Measurements from ENCODE around the gene STAT4.

The STAT4 gene, protein sequence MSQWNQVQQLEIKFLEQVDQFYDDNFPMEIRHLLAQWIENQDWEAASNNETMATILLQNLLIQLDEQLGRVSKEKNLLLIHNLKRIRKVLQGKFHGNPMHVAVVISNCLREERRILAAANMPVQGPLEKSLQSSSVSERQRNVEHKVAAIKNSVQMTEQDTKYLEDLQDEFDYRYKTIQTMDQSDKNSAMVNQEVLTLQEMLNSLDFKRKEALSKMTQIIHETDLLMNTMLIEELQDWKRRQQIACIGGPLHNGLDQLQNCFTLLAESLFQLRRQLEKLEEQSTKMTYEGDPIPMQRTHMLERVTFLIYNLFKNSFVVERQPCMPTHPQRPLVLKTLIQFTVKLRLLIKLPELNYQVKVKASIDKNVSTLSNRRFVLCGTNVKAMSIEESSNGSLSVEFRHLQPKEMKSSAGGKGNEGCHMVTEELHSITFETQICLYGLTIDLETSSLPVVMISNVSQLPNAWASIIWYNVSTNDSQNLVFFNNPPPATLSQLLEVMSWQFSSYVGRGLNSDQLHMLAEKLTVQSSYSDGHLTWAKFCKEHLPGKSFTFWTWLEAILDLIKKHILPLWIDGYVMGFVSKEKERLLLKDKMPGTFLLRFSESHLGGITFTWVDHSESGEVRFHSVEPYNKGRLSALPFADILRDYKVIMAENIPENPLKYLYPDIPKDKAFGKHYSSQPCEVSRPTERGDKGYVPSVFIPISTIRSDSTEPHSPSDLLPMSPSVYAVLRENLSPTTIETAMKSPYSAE

DNA sequence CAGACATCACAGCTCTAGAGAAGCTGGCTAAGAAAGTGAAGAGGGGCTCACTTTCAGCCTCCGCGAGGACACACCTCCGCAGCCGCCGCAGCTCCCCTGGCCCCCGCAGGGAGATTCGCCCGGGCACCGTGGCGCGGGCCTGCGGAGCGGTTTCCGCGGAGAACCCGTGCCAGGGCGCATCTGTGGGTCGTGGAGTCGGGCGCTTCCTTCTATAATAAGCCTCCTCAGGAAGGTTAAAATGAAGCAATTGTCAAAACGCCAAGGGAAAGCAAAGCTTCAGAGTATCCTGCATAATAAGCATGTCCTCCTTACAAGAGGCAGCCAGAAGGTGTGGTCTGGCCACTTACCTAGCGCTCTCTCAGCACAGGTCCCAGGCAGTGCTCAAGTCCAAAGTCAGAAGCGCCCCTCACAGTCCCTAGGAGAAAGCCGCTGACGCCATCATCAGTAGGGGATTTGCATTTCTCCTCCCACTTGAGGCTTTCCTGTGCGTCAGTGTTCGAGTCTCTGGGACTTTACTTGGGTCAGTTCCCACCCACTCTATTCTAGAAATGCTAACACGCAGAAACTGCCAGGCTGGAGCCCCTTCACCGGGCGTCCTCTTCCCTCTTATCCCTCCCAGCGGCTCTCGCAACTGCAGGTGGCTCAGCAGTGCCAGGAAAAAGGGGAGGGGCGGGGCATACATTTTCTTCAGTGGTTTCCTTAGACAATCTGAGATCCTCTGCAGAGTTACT, at the start of gene STAT4:
Gene STAT4, minus strand, starts transcription at position 395 of the 731 bp plus-strand sequence. CDS start 2,791 bp downstream, outside the sequence.
- peak; percentile 85 for DNase-seq
- Mint-ChIP-seq H3K4me3 (peak within 1 kb of the TSS; percentile 92), H3K27me3 (no peaks in the 10 kb centered on the region), H3K27ac (peak within 1 kb of the TSS; percentile 80), H3K9me3 (no peaks in the 10 kb centered on the region), H3K4me1 (peaks cover 80% of the 10 kb centered on the region), H3K36me3 (ENCODE audit: low read depth) (peaks cover 24% of the 10 kb centered on the region)
- peak; percentile 92 for ATAC-seq

DNA sequence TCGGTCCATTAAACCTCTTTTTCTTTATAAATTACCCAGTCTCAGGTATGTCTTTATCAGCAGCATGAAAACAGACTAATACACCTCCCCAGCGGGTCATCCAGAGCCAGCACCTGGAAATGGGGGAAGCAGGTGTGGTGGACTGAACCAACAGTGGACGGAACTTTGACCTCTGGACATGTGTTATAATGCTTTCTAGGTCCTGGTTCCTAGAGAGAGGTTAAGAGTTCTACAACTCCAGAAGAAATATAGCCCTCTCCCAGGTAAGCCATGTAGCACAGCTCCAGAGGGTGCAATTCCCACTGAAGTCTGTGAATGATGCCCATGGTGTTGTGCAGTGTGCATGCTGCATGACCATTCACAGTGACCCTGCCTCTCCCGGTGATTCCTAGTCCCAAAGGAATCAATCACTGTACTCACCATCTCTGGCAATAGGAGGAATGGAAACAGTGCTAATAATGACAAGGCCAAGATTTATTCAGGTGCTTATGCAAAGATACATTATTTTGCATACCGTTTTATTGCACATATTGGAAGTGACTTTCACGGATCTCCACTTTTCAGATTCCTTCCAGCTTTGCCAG, 49.2 kb upstream of the STAT4 start:
- Mint-ChIP-seq H3K27me3 (no peaks in the 10 kb centered on the region), H3K36me3 (ENCODE audit: low read depth) (no peaks in the 10 kb centered on the region), H3K9me3 (peaks cover 6% of the 10 kb centered on the region), H3K4me3 (no peak overlapping the region), H3K27ac (no peak overlapping the region), H3K4me1 (peaks cover 41% of the 10 kb centered on the region)
- DNase-seq (no peak), ATAC-seq (no peak)

DNA sequence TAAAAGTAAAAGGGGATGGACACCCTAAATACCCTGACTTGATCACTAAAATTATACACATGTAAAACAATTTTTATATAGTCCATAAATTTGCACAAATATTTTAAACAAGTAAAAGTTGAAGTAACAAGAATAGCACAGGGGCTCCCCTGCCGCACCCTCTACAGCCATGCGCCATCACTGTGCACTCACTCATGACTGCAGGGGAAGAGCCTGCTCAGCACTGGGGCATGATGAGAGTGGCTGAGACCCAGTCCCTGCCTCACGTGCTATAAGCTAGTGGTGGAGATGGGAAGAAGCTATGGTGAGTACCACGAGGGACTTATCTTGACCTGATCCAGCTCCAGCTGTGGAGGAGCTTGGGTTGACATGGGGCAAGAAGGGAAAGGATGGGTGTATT, 47.5 kb upstream of the STAT4 start:
- no peak overlapping the region for H3K27ac Mint-ChIP-seq
- H3K9me3 Mint-ChIP-seq = peaks cover 6% of the 10 kb centered on the region
- no peaks in the 10 kb centered on the region for H3K36me3 Mint-ChIP-seq (ENCODE audit: low read depth)
- H3K4me1 Mint-ChIP-seq = peaks cover 46% of the 10 kb centered on the region
- ATAC-seq (no peak), DNase-seq (no peak)
- H3K4me3 Mint-ChIP-seq = no peak overlapping the region
- no peaks in the 10 kb centered on the region for H3K27me3 Mint-ChIP-seq

DNA sequence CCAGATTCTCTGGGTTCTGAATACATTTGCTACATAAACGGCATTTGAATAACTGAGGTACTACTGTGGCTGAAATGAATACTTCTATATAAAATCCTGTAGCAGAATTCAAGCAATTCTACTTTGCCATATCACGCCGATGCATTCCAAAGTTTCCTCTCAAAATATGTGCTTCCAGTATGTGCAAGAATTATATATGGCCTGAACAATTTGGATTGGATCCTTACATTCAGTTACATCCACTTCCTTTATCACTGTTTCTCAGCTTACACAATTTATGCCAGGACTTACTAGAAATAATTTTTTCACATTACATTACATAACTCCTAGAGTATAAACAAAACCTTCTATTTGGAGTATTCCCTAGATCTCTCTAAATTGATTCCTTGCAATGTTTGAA, 46.3 kb upstream of the STAT4 start:
- no peaks in the 10 kb centered on the region for H3K36me3 Mint-ChIP-seq (ENCODE audit: low read depth)
- H3K27me3 Mint-ChIP-seq = no peaks in the 10 kb centered on the region
- DNase-seq = no peak
- no peak for ATAC-seq
- H3K4me3 Mint-ChIP-seq = no peak overlapping the region
- peaks cover 6% of the 10 kb centered on the region for H3K9me3 Mint-ChIP-seq
- no peak overlapping the region for H3K27ac Mint-ChIP-seq
- peaks cover 46% of the 10 kb centered on the region for H3K4me1 Mint-ChIP-seq

DNA sequence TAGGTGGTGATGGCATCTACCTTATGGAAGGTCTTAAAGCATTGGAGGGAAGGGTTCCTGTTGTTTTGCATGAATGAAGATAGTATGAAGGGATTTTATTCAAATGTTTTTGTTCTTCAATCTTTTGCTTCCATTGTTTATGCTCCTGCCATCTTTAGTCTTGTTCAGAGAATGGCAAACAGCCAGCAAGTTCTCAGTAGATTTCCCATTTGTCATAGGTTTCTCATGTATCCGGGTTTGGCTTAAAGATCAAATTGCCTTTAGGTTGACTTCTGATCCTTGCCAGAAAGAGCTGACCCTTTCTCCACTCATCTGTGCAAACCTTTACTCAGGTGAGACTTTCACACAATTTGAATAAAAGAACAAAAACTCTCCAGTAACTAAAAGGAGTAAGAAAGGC, 44.2 kb upstream of the STAT4 start:
- ATAC-seq (no peak), DNase-seq (no peak)
- peaks cover 6% of the 10 kb centered on the region for H3K9me3 Mint-ChIP-seq
- peaks cover 59% of the 10 kb centered on the region for H3K4me1 Mint-ChIP-seq
- H3K27me3 Mint-ChIP-seq = no peaks in the 10 kb centered on the region
- peaks cover 4% of the 10 kb centered on the region for H3K36me3 Mint-ChIP-seq (ENCODE audit: low read depth)
- H3K4me3 Mint-ChIP-seq = peak overlapping the region; percentile 46
- peak overlapping the region; percentile 97 for H3K27ac Mint-ChIP-seq

DNA sequence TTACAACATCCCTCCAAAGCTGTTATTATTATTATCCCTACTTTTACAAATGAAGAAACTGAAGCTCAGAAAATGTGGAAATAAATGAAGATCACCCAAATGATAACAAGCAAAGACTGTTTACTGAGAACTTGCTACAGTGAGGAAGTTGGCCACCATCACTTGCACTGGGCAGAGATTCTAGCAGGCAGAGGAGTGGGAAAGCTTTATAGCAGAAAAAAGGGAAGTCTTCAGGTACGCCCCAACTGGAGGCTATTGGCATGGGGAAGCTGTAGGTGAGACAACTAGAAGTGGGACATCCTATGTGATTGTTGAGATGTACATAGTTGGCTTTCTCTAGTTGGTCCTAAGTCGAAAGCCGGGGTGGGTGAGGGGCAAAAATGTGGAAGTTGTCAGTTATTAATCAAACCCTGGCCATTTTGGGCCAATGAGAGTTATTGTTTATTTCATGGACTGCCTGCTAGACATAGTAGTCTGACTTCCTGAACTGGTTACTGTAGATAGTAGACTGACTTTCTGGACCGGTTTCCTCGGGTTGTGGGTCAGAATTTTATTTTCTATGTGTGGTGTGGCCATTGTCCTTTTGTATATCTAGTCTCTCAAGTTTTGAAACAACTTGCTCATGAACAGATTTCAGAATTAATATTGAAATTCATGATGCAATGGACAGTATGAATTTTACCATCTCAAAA, 40.2 kb upstream of the STAT4 start:
- Mint-ChIP-seq H3K27me3 (no peaks in the 10 kb centered on the region), H3K27ac (peak overlapping the region; percentile 15), H3K4me1 (peaks cover 84% of the 10 kb centered on the region), H3K4me3 (no peak overlapping the region), H3K9me3 (peaks cover 4% of the 10 kb centered on the region), H3K36me3 (ENCODE audit: low read depth) (peaks cover 4% of the 10 kb centered on the region)
- DNase-seq (no peak), ATAC-seq (no peak)

DNA sequence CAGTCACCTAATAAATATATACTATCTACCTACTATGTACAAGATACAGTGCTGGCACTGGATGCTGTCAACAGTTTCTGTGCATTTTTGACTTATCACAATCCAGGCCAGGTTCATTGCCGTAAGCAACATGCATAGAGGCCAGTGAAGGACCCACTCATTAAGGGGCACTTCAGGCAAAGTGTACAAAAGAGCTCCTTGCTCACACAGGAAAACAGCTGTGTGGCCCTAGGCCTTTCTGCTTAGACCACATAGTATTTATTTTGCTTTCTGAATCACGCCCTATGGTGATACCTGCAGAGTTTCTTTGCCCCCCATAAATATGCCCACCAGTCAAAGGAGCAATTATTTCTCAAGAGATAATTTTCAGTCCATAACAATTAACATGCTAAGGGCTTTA, 39.6 kb upstream of the STAT4 start:
- no peak for DNase-seq
- Mint-ChIP-seq H3K36me3 (ENCODE audit: low read depth) (peaks cover 4% of the 10 kb centered on the region), H3K4me3 (no peak overlapping the region), H3K27ac (peak overlapping the region; percentile 15), H3K27me3 (no peaks in the 10 kb centered on the region), H3K9me3 (no peaks in the 10 kb centered on the region), H3K4me1 (peaks cover 81% of the 10 kb centered on the region)
- no peak for ATAC-seq

DNA sequence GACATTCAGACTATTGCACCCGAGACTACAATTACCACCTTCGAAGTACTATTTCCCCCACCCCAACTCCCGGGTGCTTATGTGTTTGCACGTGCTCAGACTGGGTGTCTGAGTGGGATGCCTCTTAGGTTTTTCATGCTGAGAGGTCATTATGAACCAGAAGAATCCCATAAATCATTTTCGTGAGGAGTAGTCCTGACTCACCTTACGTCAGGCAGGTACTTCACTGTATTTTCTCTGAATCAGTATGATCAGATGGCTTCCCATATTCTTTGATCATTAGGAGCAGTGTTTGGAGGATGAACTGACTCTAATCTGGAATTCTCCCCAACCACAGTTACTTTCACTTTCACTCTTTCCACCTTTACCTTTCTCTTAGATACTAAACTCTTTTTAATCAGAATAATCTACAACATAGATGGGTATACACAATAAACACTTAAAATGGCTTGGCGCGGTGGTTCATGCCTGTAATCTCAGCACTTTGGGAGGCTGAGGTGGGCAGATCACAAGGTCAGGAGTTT, 38.4 kb upstream of the STAT4 start:
- ATAC-seq = no peak
- no peaks in the 10 kb centered on the region for H3K9me3 Mint-ChIP-seq
- H3K27me3 Mint-ChIP-seq = no peaks in the 10 kb centered on the region
- H3K27ac Mint-ChIP-seq = peak overlapping the region; percentile 15
- peaks cover 75% of the 10 kb centered on the region for H3K4me1 Mint-ChIP-seq
- DNase-seq = no peak
- H3K4me3 Mint-ChIP-seq = peak overlapping the region; percentile 27
- peaks cover 4% of the 10 kb centered on the region for H3K36me3 Mint-ChIP-seq (ENCODE audit: low read depth)

DNA sequence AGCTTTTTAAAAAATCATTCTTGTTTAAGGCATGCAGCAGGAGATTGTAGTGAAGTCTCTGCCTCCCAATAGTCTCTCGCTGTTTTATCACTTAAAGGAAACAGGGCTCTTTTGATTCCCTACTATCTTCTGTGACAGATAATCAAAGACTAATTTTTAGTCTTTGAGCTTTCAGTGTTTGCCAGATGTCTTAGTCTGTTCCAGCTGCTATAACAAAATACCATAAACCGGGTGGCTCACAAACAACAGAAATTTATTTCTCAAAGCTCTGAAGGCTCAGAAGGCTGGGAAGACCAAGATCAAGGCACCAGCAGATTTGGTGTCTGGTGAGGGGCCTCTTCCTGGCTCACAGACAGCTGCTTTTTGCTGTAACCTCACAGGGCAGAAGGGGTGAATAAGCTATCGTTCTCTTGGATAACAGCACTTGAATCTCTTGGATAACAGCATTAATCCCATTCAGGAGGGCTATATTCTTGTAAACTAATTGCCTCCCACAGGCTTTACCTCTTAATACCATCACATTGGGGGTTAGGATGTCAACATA, 37.8 kb upstream of the STAT4 start:
- DNase-seq = no peak
- peaks cover 4% of the 10 kb centered on the region for H3K36me3 Mint-ChIP-seq (ENCODE audit: low read depth)
- H3K27me3 Mint-ChIP-seq = no peaks in the 10 kb centered on the region
- H3K4me3 Mint-ChIP-seq = peak overlapping the region; percentile 27
- ATAC-seq = no peak
- no peaks in the 10 kb centered on the region for H3K9me3 Mint-ChIP-seq
- peak overlapping the region; percentile 15 for H3K27ac Mint-ChIP-seq
- peaks cover 69% of the 10 kb centered on the region for H3K4me1 Mint-ChIP-seq

DNA sequence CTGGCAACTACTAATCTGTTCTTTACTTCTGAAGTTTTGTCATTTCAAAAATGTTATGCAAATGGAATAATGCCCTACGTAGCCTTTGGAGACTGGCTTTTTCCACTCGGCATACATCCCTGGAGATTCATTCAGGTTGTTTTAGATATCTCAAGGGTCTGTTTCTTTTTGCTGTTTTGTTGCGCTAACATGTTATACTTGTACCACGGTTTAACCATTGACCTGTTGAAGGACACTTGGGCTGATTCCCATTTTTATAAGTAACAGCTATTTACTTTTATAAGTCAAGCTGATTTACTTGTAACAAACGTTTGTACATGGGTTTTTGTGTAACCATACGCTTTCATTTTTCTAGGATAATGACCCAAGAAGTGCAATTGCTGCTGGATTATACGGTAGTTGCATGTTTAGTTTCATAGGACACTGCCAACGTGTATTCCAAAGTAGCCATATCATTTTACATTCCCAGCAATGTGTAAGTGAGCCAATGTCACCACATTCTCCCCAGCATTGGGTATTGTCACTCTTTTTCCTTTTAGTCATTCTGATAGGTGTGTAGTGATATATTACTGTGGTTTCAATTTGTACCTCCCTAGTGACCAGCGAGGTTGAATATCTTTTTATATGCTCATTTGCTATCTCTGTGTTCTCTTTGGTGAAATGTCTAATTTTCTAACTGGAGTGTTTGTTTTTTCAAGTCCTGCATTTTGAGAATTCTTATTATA, 36.5 kb upstream of the STAT4 start:
- H3K27me3 Mint-ChIP-seq = no peaks in the 10 kb centered on the region

DNA sequence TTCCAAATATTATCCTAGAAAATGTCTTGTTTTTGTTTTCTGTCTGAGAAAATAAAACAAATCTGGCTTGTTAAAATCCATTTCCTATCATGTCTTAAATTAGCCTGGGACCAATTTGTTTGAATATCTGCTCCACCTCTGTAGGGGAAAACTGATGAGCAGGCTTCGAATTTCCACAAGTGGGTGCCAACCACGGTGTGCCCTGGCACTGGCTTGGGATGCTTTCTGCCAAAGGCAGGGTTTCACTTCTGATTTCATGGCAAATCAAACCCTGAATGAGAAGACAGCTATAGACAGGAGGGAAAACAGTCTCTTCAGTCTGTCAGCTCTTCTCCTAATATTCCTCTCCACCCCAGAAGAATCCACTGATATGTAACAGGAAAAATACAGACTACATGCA, 33.7 kb upstream of the STAT4 start:
- H3K27me3 Mint-ChIP-seq = no peaks in the 10 kb centered on the region
- H3K4me1 Mint-ChIP-seq = peaks cover 42% of the 10 kb centered on the region
- no peak overlapping the region for H3K4me3 Mint-ChIP-seq
- ATAC-seq = no peak
- no peak for DNase-seq
- H3K27ac Mint-ChIP-seq = no peak overlapping the region
- H3K36me3 Mint-ChIP-seq (ENCODE audit: low read depth) = no peaks in the 10 kb centered on the region
- H3K9me3 Mint-ChIP-seq = no peaks in the 10 kb centered on the region

More for the DNA sequence above, 36.5 kb upstream of the STAT4 start:
- Mint-ChIP-seq H3K36me3 (ENCODE audit: low read depth) (peaks cover 4% of the 10 kb centered on the region), H3K9me3 (no peaks in the 10 kb centered on the region), H3K4me1 (peaks cover 55% of the 10 kb centered on the region), H3K27ac (no peak overlapping the region), H3K4me3 (no peak overlapping the region)
- DNase-seq = no peak
- no peak for ATAC-seq

DNA sequence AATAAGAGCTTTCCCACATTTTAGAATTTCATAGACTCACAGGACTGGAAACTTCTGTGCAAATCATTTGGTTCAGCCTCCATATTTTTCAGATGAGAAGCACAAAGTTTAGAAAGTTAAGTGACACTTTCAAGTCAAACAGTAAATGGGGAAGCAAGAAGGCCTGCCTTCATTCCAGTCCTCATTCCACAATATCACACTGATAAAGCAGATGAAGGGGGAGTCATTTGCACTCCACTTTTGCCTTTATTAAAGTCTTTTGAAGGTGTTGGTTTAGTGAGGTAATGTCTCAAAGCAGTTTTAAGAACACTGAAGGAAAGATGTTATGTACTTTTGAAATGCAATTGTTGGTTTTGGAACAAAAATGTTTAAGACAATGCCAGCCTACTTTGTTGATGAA, 32.7 kb upstream of the STAT4 start:
- H3K4me3 Mint-ChIP-seq = no peak overlapping the region
- H3K36me3 Mint-ChIP-seq (ENCODE audit: low read depth) = no peaks in the 10 kb centered on the region
- ATAC-seq (no peak), DNase-seq (no peak)
- no peak overlapping the region for H3K27ac Mint-ChIP-seq
- H3K27me3 Mint-ChIP-seq = no peaks in the 10 kb centered on the region
- no peaks in the 10 kb centered on the region for H3K9me3 Mint-ChIP-seq
- H3K4me1 Mint-ChIP-seq = peaks cover 33% of the 10 kb centered on the region

DNA sequence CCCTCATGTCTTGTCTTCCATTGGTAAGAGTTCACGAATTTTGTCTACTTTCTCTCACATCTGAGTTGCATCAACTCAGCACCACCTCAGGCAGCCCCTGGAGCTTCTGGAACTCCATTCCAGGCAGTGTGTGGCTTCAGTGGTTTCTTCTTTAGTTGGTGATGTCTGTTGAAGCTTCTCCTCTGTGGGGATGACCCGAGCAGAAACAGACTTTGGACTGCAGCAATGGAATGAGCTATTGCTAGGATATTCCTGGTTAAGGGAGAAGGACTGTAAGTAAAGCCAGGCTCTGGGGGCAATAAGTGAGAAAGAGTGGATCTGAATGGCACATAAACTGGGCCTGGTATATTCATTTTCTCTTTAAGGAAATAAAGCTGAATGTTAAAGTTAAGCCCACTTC, 32.3 kb upstream of the STAT4 start:
- DNase-seq (no peak), ATAC-seq (no peak)
- Mint-ChIP-seq H3K4me3 (no peak overlapping the region), H3K27ac (no peak overlapping the region), H3K36me3 (ENCODE audit: low read depth) (no peaks in the 10 kb centered on the region), H3K9me3 (no peaks in the 10 kb centered on the region), H3K27me3 (no peaks in the 10 kb centered on the region), H3K4me1 (peaks cover 28% of the 10 kb centered on the region)
